NCI-H2227 treated with DMSO at 0.1 percent for 48 hours (cell line): ENCODE measurements around the gene HSD3B1.
"Not testable (repeated sequence)": the region's sequence is repeated elsewhere in the genome, so short reads cannot be mapped to it uniquely, and the experiment has no call there.

Source experiments
- DNase-seq: peaks from one replicate; lab custom pipeline; 2025; lab: John Stamatoyannopoulos, UW

HSD3B1 gene

DNA sequence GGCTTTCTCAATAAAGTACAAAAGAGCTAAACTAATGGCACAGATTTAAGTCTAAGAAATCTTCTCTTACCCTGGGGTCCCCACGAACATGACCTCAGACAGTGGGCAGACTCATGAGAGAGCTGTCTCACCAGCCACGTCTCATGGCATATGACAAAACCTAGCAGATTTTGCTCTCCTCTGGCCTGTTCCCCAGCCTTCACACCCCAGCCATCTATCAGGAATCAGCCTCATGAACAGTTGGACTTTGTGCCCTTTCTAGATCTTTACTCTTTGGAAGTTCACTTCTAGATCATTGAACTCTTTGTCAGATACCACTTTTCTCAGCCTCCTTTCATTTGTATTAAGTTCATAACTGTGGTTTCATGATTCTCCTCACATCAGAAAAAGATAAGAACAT lies 14.2 kb upstream of the HSD3B1 start:
- no peak for DNase-seq

DNA sequence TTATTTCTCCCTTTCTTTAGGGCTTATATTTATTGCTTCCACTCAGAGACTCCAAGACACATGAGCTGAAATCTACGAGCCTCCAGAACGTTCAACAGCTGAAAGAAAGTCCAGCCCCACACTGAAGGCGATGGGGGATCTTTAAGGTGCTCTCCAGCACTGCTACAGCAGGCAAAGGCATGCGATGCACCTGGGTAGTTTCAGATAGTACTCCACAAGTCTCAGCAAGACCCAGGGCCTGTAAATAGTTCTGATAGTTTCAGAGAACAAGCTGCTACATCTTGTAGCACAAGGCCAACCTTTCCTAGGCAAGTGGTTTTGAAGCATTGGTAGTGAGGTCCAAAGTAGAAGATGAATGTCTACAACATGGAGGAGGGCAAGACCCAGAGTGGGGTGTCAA lies 2.2 kb upstream of the HSD3B1 start:
- no peak for DNase-seq

- DNase-seq, result no peak
Measured at GRCh38 chr1:119510046-119510445, 3.0 kb downstream of the HSD3B1 start.

DNA sequence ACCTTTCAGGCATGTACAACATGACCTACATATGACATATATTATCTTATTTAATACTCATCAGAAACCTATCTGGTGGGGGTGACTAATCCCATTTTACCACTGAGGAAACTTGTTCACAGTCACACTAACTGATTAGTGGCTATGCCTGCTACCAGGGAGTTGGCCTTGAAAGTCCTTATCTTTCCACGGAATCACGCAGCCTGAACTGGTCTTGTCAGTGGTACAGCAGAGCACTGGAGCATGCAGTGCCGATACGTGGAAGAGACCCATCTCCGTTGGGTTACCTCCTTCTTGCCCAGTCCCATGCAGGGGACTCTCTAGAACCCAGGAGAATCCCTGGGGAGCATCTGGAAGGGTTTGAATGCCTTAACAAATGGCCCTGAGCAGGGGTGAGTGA lies 8.2 kb downstream of the HSD3B1 start:
- DNase-seq, result no peak

- no peak for DNase-seq
Measured at GRCh38 chr1:119516247-119516646, 9.2 kb downstream of the HSD3B1 start.

GRCh38 chr1:119516680-119517079 lies 9.7 kb downstream of the HSD3B1 start:
- no peak for DNase-seq

- DNase-seq, result not testable (repeated sequence)
Measured at GRCh38 chr1:119517667-119518066, 10.7 kb downstream of the HSD3B1 start.

- DNase-seq, result no peak
Measured at GRCh38 chr1:119531606-119532323, 24.8 kb downstream of the HSD3B1 start.

DNA sequence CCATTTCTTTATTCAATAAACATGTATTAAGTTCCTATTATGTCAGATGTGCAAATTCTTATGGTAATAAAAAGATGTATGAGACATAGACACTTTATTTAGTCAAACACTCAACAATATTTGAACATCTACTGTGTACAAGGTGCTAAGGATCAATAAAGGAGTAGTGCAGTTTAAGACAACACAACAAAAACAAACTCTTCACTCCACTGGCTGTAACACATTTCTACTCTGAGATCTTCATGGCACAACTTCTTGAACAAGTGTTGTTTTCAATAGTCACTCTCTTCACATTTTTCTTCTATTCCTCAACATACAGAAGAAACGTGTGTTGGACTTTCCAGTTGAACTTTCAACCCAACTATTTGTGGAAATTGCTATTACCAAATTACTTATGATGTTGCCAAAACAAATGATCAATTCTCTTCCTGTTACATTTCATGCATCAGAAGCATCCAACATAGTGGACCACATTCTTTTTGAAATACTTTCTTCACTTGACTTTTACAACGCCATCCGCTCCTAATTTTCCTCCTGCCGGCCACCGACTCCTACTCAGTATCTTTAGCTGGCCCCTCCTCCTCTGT lies 25.4 kb downstream of the HSD3B1 start:
- DNase-seq, result no peak

DNA sequence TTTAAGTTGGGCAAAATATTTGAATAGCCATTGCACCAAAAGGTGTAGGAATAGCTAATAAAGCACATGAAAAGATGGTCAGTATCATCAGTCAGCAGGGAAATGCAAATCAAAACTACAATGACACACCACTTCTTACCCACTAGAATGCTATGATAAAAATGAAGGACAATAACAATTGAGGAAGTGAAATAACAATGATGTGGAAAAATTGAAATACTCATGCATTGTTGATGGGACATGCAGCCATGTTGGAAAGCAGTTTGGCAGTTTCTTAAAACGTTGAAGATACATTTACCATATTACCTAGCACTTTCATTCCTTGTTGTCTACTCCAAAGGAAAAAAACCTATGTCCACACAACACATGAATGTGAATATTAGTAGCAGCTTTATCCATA lies 28.4 kb downstream of the HSD3B1 start:
- no peak for DNase-seq

DNA sequence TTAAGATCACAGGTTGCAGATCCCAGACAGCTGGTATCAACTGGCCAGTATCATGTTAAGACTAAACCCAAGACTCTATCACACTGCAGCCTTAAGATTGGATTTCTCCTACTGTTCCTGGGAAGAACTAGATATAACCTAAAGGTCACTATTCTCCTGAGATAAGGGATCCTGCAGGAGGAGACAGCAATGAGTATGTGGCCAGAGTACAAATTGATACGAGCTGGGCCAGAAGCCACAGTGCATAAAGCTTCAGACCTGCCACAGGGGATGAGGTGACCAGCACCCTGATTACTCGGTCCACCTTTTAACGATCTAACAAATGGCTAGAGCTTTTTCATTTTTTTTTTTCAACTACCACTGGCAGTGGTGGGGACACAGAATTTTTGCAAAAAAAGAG lies 31.0 kb downstream of the HSD3B1 start:
- DNase-seq, result no peak

DNA sequence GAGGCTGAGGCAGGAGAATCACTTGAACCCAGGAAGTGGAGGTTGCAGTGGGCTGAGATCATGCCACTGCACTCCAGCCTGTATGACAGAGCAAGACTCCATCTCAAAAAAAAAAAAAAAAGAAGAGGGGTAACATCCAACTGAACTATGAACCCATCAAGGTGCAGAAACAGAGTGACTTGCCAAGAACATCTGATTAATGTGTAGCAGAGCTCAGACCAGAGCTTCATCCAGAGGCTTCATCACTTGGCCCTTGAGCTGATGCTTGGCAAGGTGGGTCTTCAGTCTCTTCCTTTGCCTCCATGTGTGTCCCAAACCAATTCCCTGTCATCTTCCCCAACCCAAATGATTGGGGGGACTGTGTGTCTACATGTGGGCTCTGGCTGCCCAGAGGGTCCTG lies 32.6 kb downstream of the HSD3B1 start:
- DNase-seq, result no peak

GRCh38 chr1:119541389-119541788 lies 34.4 kb downstream of the HSD3B1 start:
- no peak for DNase-seq

DNA sequence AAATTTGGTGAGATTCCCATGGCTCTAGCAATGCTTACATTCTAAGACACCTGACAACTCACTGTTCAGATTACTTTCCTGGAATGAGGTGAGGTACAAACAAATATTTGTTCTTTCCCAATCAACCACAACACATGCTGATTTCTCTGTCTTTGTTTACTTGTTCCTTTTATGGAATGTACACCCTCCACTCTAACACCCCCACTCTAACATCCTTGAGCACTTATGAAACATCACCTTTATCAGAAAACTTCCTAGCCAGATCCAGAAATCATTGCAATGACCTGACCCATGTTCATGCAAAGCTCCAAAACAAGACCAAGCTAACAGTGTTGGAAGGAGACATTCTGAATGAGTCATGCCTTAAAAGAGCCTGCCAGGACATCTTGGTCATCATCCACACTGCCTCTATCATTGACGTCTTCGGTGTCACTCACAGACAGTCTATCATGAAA lies 35.5 kb downstream of the HSD3B1 start:
- DNase-seq, result no peak

DNA sequence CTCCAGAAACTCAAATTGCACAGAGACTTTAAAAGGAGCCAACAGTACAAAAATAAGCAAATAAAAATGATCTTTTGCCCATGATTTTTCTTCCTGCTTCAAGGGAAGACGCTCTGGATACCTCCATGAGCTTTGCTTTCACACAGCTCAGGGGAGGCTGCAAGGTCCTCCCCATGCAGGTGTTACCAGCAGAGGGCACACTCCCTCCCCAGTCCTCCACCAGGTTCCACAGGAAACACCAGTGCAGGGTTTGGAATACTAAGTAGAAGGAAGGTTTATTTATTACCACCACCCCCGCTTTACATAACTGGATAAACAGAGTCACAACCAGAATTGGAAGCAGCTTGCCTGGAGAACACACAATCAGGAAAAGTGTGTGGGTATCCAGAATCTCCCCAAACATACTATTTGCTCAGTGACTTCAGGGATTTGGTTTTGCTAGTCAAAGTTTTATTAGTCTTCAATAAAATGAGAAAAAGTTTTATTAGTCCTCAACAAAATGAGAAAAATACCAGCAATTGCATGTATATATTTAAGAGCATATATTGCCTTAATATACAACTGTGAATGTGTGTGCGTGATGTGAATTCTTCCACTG lies 37.3 kb downstream of the HSD3B1 start:
- no peak for DNase-seq

DNA sequence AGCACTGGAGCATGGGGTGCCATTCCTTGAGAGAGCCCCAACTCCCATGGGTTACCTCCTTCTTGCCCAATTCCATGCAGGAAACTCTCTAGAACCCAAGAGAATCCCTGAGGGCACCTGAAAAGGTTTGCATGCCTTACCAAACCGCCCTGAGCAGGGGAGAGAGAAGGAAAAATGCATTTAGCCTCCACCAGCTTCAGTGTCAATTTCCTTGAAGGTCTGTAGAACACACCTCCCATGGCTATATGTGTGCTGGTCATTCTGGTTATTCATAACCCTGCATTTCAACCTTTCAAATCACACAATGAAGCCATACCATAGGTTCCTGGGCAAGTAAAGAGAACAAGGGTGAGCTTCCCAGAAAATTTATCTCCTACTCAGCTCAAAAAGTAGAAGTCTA lies 39.6 kb downstream of the HSD3B1 start:
- DNase-seq, result no peak

DNA sequence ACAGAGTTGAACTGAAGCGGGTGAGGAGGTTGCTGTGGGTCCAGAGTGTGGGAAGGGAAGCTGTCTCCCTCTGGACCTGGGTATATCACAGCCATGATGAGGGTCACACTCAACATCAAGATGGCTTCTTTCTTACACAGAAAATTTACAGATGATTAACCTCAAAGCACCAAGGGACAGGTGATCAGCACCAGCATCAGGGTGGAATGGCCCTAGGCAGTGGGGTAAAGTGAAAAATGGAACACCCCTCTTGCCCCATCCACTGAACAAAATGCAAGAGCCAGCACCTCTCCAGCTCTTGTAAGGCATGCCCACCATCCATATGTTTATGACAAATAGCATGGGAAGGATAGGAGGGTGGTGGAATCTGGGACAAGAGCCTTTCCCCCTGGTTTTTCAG lies 40.3 kb downstream of the HSD3B1 start:
- no peak for DNase-seq

GRCh38 chr1:119547805-119548204 lies 40.8 kb downstream of the HSD3B1 start:
- DNase-seq, result no peak

DNA sequence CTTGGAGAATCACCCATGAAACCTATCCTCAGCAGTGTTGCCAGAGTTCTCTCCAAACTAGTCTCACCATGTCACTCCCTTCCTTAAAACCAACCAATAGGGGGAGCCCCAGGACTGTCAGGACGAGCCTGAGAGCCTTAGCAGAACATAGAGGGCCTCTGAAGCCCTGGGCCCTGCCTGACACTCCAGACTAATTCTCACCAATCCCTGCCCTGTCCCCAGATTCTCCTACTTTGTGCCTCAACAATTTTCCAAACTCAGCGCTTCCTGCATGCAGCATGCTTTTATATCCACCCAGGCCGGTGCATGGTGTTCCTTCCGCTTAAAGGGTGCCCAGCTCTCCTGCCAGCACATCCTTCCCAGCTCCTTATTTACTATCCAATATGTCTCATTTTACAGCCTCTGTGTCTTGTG lies 42.7 kb downstream of the HSD3B1 start:
- peak; percentile 77 for DNase-seq

DNA sequence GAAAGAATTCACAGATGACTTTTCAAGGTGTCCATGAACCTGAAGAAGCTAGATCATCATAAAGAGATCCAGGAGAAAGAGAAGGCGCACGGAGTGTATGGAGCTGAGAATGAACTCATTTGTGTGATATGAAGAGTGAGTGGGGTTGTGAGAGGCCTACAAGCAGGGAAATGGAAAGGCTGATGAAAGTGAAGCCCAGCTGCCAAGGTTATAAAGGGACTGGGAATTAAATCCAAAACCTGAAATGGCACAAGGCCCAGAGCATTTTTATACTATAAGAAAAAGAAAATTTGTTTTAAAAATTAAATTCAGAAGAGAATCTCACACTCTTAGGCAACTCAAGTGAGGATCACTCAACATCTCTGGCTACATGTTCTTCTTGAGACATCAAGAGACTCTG lies 43.4 kb downstream of the HSD3B1 start:
- no peak for DNase-seq

- DNase-seq, result no peak
Measured at GRCh38 chr1:119551218-119551617, 44.2 kb downstream of the HSD3B1 start.

DNA sequence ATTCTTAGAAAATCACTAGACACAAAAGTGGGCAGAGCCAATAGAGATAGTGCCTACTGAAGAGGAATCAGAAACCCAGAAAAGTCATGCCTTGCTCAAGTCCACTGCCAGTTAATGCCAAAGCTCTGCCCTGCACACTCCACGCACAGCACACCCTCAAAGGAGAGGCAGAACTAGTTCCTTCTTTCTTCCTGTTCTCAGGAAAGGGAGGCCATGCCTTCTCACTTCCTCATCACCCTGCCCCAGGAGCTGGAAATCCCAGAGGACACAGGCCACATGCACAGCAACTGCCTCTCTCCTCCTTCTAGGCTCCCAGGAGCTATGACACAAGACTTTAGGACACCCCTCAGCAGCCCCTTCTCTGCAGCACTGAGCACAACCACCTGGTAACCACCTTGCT lies 45.6 kb downstream of the HSD3B1 start:
- not testable (repeated sequence) for DNase-seq

DNA sequence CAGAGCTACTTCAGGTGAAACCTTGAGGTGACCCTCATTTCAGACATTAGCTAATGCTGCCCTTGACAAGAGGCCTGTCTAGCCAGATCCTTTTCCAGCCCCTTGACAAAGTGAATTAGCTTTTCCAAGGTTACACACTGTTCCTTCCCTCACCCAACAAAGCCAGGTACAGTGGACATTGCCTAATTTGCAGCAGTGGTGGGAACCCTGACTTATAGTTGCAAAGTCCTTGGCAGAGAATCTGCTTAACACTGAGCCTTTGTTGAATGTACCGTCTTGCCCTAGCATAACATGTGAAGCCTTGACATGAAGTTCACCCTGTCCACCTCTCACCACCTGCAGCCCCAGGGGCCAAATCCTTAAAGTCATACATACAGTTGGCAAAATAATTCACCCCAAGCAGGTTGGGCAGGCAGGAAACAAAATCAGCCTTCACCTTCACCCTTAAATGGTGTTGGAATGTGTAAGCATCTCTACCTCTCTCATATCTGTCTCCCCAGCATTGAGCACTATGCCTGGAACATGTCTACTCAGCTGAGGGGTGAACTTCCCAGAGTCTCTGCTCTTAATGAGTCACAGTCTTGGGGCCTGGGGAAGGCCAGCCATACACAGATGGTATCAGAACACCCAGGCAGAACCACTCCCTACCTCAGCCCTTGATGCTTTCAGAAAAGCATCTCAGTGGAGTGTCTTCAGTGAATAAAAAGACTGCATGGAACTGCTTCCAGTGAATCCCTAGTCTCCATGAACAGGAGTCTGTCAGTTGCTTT lies 46.5 kb downstream of the HSD3B1 start:
- DNase-seq, result not testable (repeated sequence)
